Breast epithelium (tissue), 4 donors: Measurements from ENCODE around the gene NEGR1. TPM values are rescaled to one million over a fixed set of nuclear protein-coding genes. Genes with fewer than 3 reads are reported as not detected.

Source experiments
- DNase-seq, 2 donors: peaks; one replicate each; pipeline ENCODE4 v3.0.0-alpha.2; 2019; ENCODE audit warnings: low spot score in 2 of 2
- H3K27ac ChIP-seq, 2 donors: fragments of 200-600 bp; sonication (generic) in 1 of 2; one replicate each; pipeline ENCODE4 v1.5.1; 2016 to 2019; ENCODE audit warnings: mild to moderate bottlenecking in 1 of 2
- H3K27me3 ChIP-seq, 2 donors: fragments of 200-600 bp; sonication (generic) in 1 of 2; one replicate each; pipeline versions ENCODE4 v1.5.1 to v1.6.0; 2017 to 2019; ENCODE audit warnings: control low read depth in 1 of 2, mild to moderate bottlenecking in 1 of 2
- H3K36me3 ChIP-seq: fragments of 200-600 bp; one replicate; pipeline ENCODE4 v1.5.1; 2019
- H3K4me1 ChIP-seq, 2 donors: fragments of 200-600 bp; sonication (generic); one replicate each; pipeline ENCODE4 v1.5.1; 2016 to 2019; ENCODE audit warnings: control low read depth in 1 of 2
- H3K4me3 ChIP-seq, 3 donors: fragments of 200-600 bp; sonication (generic); 1 replicate in 2 of 3; 2 replicates in 1 of 3; pipeline ENCODE4 v1.5.1; 2016 to 2019; ENCODE audit warnings: mild to moderate bottlenecking in 3 of 3, moderate library complexity in 2 of 3
- H3K9me3 ChIP-seq, 2 donors: fragments of 200-600 bp; sonication (generic) in 1 of 2; one replicate each; pipeline ENCODE4 v1.5.1; 2016 to 2019; ENCODE audit warnings: control low read depth in 1 of 2
- CTCF ChIP-seq, 3 donors: fragments of 450-650 bp; IDR thresholded peaks; one replicate each; pipeline ENCODE4 v1.5.1; 2016 to 2017; ENCODE audit warnings: antibody characterized with exemption in 3 of 3, mild to moderate bottlenecking in 3 of 3, moderate library complexity in 3 of 3
- POLR2A ChIP-seq: fragments of 450-650 bp; IDR thresholded peaks from one replicate; pipeline ENCODE4 v1.6.1; 2016; ENCODE audit warnings: antibody characterized with exemption, mild to moderate bottlenecking, moderate library complexity
- POLR2AphosphoS5 ChIP-seq, 3 donors: sonication (generic); formaldehyde crosslinking; IDR thresholded peaks; one replicate each; pipeline ENCODE4 v1.6.1; 2017; ENCODE audit warnings: antibody characterized with exemption in 3 of 3
- intact Hi-C: fragments of 100-400 bp; cut with DNase I; formaldehyde crosslinking; loops from one replicate; pipeline ENCODE4 v1.15.1; 2023; ENCODE audit warnings: low total_unique reads
- total RNA-seq, 3 donors: library from RNA; depleted of rRNA; stranded (reverse); fragments of >200 nt; gene quantifications; one replicate each; pipeline ENCODE4 v1.1.0, GENCODE V29; 2016

The NEGR1 gene
- total RNA-seq, 3 donors from 2014 or later, result 5.6 to 33.3 (median 7.9) TPM

GRCh38 chr1:71777094-71777493 lies 505.2 kb downstream of the NEGR1 start:
- DNase-seq, result no peak
- Histone ChIP-seq H3K36me3 (no peaks in the 10 kb centered on the region), H3K27me3 (no peaks in the 10 kb centered on the region), H3K4me3 (no peak overlapping the region), H3K27ac (no peak overlapping the region), H3K4me1 (no peaks in the 10 kb centered on the region), H3K9me3 (no peaks in the 10 kb centered on the region)
- TF ChIP-seq POLR2AphosphoS5 (IDR thresholded peaks at IDR 0.05) (no peak), POLR2A (no peak), CTCF (IDR thresholded peaks at IDR 0.05) (no peak)
- intact Hi-C loops, result no loop called here

- intact Hi-C loops, result no loop called here
These were observed 507.6 kb downstream of the NEGR1 start for GRCh38 chr1:71774705-71775104.

GRCh38 chr1:71770121-71770520 lies 512.2 kb downstream of the NEGR1 start:
- no peak for TF ChIP-seq CTCF (IDR thresholded peaks at IDR 0.05)
- TF ChIP-seq POLR2A, result no peak
- no peak for TF ChIP-seq POLR2AphosphoS5 (IDR thresholded peaks at IDR 0.05)
- DNase-seq, result no peak
- Histone ChIP-seq H3K27ac (no peak overlapping the region), H3K9me3 (peaks cover 0 to 7% of the 10 kb centered on the region in 2 donors), H3K4me3 (no peak overlapping the region), H3K4me1 (no peaks in the 10 kb centered on the region), H3K27me3 (no peaks in the 10 kb centered on the region), H3K36me3 (no peaks in the 10 kb centered on the region)
- intact Hi-C loops, result no loop called here

More at GRCh38 chr1:71774705-71775104, 507.6 kb downstream of the NEGR1 start:
- TF ChIP-seq CTCF (IDR thresholded peaks at IDR 0.05) (no peak), POLR2A (no peak)
- no peaks in the 10 kb centered on the region for H3K4me1 ChIP-seq
- H3K27ac ChIP-seq, result no peak overlapping the region
- no peaks in the 10 kb centered on the region for H3K9me3 ChIP-seq
- no peaks in the 10 kb centered on the region for H3K36me3 ChIP-seq
- no peak overlapping the region for H3K4me3 ChIP-seq
- DNase-seq, result no peak
- no peaks in the 10 kb centered on the region for H3K27me3 ChIP-seq

DNA sequence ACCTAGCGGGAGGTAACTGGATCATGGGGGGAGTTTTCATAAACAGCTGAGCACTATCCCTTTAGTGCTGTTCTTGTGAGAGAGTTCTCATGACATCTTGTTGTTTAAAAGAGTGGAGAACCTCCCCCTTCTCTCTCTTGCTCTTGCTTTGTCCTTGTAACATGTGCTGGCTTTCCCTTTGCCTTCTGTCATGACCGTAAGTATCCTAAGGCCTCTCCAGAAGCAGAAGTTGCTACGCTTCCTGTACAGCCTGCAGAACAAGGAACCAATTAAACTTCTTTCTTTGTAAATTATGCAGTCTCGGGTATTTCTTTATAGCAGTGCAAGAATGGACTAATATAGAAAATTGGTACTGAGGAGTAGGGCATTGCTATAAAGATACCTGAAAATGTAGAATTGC lies 515.6 kb downstream of the NEGR1 start:
- Histone ChIP-seq H3K4me3 (no peak overlapping the region), H3K36me3 (no peaks in the 10 kb centered on the region), H3K9me3 (peaks cover 0 to 7% of the 10 kb centered on the region in 2 donors), H3K4me1 (no peaks in the 10 kb centered on the region), H3K27ac (no peak overlapping the region), H3K27me3 (no peaks in the 10 kb centered on the region)
- no peak for DNase-seq
- TF ChIP-seq CTCF (IDR thresholded peaks at IDR 0.05), result no peak
- no peak for TF ChIP-seq POLR2AphosphoS5 (IDR thresholded peaks at IDR 0.05)
- TF ChIP-seq POLR2A, result no peak
- intact Hi-C loops, result no loop called here

DNA sequence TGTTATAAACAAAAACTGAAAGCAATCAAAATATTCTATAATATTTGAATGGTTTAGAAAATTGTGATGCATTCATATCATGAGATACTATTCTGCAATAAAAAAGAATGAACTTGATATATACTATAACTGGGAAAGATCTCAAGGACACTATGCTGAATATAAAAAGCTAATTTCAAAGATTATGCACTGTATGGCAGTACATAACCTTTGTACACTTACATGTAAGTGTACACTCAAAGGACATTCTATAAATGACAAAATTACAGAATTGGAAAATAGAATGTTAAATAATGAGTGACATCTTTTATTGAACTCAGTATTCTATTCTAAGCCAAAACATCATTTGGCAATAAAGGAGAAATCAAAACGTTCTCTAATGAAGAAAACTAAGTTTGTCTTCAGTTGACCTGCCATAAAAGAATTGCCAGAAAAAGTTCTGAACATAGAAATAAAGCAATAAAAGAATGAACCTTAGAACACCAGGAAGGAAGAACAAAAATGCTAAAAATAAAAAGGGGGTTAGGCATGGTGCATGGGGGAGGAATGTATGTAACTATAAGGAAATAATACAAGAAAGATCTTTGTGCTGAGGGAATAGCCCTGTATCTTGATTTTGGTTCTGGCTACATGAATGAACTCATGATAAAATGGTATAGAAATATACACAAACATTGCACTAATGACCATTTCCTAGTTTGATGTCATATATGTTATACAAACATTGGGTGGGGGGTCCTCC lies 519.7 kb downstream of the NEGR1 start:
- no peak for TF ChIP-seq POLR2A
- TF ChIP-seq POLR2AphosphoS5 (IDR thresholded peaks at IDR 0.05), result no peak
- TF ChIP-seq CTCF (IDR thresholded peaks at IDR 0.05), result no peak
- intact Hi-C loops, result no loop called here
- no peak for DNase-seq

More for the DNA sequence above, 519.7 kb downstream of the NEGR1 start:
- Histone ChIP-seq H3K4me3 (no peak overlapping the region), H3K36me3 (no peaks in the 10 kb centered on the region), H3K4me1 (no peaks in the 10 kb centered on the region), H3K27ac (no peak overlapping the region), H3K9me3 (peaks cover 0 to 2% of the 10 kb centered on the region in 2 donors), H3K27me3 (no peaks in the 10 kb centered on the region)
